T-helper 9 cell (primary cell): ENCODE data around the gene CITED4.

Source experiments
- DNase-seq: peaks from one replicate; pipeline ENCODE4 v3.0.0-alpha.2; 2020

Gene CITED4

DNA sequence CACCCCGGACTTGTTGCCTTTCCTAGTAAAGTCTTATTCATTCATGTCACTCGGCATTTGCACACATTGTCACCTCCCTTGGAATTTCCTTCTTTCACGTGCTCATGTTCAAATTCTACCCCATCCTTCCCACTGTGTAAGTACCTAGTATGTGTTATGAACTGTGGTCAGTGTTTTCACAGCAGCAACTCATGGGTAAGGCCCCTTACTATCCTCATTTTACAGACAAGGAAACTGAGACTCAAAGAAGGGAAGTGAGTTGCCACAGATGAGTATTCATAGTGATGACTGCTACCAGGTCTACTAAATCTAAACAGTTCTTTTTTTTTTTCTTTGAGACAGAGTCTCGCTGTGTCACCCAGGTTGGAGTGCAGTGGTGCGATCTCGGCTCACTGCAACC, 10.5 kb downstream of the CITED4 start:
- DNase-seq, result no peak

DNA sequence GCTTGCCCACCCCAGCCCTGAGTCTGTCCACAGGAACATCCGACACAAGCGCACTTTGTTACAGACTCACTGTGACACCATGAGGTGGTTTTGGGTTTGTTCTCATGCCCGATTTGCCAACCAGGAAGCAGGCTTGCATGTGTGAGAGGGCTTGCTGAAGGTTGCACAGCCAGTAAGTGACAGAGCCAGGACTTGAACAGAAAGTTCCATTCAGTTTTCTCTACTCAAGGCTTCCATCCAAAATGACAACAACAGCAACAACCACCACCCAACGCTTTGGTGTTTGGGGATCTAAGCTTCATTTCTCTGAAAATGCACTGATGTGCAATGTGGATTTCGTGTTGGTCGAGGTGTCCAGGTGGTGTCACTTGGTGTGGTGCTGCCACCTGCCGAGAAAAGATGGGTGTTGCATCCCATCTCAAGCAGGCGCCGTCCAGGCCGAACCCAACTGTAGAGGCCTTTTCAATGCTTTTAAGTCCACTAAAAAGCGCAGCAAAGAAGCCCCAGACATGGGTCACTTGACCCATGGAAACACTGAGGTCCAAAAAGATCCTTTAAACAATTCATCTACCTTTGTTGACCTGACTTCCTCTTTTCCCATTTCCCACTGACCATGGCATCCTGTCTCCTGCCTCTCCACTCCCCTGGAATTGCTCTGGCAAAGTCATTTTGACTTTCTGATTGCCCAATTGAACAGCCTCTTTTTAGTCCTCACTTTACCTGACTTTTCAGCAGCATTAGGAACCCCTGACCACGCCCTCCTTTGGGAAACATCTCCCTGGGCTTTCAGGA, 12.2 kb downstream of the CITED4 start:
- DNase-seq, result peak; percentile 66

DNA sequence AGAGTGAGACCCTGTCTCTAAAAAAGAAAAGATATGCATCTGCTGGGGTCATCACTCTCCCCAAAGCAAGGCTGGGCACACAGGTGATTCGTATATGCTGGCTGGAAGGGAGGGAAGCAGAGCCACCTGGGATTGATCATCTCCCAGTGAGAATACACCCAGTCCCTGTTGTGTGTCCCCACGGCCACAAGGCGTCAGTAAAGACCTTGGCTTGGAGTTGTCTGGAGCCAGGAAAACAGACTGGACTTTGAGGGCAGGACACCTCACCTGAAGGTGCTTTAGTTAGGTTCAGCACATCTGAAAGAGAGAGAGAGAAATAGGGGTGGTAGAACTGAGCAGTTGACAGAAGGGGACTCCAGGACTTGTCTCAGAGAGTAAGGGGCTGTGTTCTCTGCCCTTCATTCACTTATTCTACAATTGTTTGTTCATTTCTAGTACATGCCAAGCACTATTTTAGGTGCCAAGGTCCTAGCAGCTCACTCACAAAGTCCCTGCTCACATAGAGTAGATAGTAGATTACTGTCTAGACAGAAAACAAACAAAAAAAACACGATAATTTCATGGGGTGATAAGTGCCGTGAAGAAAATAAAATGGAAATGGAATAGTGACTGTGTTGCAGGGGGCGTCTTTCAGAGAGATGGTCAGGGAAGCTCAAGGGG, 13.5 kb downstream of the CITED4 start:
- DNase-seq, result no peak

DNA sequence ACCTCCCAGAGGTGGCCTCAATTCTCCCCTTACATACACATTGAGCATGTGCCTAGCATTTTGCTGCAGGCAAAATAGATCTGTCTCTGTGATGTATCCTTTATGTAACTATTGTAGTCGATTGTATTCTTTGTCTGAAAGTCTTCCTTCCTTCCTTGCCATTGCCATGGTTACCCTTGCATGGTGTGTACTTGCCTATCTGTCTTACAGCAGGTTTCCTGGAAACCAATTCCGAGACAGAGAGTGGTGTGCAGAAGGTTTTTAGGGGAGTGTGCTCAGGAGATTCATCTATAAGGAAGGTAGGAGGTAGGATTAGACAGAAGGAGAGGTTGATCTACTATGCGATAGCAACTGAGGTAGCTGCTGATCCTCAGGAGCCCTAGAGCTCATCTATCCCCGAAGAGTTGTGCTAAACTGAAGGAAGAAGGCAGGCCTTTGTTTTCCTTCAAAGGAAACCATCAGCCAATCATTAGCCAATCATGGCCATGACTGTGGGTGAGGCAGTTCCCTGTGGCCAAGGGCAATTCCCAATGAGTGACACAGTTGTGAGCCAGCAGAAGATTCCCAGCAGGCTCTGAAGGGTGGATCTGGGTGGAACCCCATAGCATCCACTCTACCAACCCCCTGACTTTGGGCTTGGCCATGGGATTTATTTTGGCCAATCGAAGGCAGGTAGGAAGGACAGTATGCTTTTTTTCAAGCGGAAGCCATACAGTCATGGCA, 15.0 kb downstream of the CITED4 start:
- DNase-seq, result no peak

DNA sequence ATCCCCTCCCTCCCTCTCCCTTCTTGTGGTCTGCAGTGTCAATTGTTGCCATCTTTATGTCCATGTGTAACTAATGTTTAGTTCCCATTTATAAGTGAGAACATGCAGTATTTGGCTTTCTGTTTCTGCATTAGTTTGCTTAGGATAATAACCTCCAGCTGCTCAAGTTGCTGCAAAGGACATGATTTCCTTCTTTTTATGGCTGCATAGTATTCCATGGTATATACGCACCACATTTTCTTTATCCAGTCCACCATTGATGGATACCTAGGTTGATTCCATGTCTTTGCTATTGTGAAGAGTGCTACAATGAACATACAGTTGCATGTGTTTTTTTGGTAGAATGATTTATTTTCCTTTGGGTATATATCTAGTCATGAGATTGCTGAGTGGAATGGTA, 16.3 kb downstream of the CITED4 start:
- DNase-seq, result no peak

DNA sequence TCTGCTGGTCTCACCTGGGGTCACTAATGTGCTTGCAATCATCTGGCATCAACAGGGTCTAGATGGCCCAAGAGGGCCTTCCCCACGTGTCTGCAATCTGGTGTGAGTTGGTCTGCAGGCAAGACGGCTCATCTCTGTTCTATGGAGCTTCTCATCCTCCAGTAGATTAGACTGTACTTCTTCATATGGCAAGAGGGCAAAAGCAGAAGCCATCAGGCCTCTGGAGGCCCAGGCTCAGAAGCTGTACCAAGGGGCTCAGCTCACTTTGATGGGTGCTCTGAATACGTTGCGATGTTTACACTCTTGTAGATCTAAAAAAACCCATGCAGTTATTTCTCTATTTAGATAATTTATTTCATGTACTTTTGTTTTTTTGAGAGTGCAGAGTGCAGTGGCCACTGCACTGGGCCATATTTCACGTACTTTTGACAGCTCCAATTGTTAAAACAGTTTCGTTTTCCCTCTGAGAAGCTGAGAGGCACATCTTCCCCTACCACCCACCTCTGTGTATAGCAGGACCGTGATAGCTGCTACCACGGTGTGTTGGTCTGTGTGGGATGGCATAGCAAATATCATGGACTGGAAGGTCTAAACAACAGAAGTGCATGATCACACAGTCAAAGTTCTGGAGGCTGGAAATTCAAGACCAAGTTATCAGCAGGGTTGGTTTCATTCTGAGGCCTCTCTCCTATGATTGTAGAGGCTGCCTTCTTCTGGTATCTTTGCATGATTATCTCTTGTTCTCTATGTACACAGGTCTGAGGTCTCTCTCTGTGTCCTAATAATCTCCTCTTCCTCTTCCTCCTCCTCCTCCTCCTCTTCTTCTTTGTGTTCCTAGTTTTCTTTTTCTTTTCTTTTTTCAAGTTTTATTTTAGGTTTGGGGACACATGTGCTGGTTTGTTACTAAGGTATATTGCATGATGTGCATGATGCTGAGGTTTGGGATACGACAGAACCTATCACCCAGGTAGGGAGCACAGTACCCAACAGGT, 17.0 kb downstream of the CITED4 start:
- no peak for DNase-seq

DNA sequence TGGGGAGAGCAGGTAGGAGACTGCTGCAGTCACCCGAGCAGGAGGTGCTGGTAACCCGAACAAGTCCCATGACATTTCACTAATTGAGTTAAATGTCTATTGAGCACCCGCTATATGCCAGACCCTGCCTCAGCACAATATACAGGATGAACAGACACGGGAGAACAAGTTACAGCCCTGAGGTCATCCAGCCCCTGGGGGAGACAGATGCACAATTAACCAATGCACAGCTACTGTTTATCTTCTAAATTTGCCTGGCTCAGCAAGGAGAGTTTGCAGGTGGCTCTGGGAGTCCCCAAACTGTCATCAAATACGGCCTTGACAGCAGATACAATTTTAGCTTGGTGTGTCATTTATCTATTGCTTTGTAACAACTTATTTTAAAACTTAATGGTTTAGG, 18.1 kb downstream of the CITED4 start:
- DNase-seq, result no peak

DNA sequence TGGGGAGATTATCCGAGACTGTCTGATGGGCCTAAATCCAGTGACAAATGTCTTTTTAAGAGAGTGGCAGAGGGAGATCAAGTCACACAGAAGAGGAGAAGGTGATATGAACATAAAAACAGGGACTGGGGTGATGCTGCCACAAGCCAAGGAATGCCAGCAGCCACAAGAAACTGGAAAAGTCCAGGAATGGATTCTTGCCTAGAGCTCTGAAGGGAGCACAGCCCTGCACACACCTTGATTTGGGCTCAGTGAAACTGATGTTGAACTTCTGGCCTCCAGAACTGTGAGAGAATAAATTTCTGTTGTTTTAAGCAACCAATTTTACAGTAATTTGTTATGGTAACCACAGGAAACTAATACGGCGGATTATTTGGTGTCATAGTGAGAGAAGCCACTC, 19.5 kb downstream of the CITED4 start:
- DNase-seq, result no peak

DNA sequence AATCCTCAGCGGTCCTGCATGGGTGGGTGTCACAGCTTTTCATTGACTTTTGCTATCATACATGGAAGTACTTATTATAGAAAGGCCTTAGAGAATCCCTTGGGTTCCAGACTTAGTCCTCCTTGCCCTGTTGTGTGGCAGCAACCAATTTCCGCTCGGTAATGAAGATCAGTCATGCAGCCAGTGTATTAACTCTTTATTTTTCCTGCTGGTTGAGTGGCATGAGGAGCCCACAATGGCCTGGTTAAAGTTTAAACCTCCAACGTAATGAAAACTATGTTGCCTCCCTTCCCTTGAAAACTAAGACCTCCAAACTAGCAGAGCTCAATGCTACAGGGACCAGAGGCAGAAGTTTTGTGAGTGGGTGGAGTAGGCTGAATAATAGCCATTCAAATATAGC, 20.0 kb downstream of the CITED4 start:
- no peak for DNase-seq

DNA sequence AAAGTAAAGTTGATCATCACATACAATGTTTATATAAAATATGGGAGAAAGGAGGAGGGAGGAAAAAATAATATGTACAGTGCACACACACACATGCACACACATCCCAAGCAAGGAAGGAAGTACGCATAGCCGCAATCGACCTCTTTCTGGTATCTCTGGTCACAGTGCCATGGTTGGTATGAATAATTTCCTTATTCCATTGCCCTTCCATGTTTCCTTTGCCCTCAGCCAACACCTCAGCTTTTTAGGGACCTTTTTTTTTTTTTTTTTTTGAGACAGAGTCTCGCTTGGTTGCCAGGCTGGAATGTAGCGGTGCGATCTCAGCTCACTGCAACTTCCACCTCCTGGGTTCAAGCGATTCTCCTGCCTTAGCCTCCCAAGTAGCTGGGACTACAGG, 20.6 kb downstream of the CITED4 start:
- DNase-seq, result no peak

DNA sequence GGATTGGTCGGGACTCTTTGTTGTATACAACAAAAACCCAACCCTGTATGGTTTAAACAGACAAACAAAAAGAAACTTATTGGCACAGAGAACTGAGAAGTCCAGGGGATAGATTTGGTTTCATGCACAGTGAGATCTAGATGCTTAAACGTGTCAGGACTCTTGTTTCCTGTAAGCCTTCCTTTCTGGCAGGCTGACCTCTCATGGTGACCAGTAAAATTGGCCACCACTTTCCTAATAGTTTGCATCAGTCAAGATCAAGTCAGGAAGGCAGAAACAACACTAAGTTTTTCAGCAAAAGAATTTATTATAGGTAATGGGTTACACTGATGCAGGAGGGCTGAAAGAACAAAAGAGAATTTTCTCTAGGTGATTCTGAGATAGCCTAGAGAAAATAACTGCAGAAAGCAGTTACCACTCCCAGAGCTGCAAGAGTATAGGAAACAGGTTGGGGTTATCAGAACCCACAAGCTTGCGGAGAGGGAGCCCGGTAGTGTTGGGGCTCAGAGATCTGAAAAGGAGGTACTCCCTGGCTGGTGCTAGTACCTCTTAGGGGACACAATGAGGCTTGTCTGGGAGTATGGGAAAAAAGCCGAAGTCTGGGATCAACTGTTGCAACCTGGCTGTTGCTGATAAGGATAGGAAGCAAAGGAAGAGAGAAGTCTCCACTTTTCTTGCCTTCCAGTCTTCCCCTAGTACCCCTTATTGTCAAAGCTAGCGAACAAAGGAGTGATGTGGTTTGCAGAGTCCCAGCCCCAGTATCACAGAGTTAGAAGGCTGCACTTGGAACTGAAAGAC, 21.4 kb downstream of the CITED4 start:
- no peak for DNase-seq

DNA sequence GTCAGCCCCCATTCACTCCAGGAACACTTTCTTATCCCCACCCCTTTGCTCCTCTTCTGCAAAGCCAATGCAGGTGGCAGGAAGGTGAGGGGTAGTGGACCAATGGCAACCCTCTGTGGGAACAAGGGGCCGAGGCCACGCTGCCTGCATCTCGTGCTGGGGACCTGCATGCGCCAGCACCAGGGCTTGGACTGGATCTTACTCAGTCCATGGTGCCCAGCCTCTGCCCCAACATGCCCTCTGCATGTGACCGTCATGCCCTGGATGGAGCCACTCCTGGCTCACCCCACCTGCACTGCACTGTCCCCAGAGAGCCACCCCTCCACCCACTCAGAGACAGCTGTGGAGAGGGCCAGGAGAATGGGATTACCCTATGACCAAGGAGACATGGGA, 22.2 kb downstream of the CITED4 start:
- DNase-seq, result no peak

DNA sequence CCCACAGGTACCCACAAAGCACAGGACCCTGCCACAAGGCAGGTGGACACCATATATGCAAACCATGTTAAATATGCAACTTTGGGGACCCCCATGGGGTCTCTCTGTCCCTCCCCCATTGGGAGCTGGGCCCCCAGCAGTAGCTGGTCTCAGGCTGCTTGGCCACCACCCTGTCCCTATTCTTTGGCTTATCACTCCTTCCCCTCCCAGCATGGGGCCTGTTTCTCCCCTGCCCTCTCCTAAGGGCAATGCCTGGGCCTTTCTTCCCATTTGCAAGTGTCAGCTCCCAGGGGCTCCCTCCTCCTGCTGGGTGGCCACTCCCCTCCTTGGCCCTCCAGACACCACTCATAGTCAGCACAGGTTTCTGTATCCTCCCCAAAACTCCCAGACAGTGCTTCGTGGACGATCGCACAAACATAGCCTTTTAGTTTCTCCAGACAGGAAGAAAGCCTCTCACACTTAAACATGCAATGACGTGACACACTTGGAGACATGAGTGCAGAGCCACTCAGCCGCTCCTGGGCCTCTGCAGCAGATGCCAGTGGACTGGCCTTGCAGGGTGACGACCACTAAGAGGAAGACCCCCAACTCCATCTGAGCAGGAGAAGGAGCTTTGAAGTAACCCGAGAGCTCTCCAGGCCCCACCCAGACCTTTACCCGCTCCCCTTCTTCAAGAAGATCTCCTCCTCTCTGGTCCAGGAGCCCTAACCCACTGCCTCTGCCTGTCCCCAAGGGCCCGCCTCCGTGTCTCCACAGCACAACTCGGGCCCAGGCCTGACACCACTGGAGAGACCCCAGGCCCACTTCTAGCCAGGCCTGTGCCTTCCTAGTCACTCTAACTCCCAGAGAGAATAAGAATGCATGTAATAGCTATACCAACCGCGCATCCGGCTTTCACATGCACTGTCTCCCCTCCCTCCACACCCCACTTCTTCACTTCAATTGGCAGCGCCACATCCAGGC, 22.9 kb downstream of the CITED4 start:
- no peak for DNase-seq

DNA sequence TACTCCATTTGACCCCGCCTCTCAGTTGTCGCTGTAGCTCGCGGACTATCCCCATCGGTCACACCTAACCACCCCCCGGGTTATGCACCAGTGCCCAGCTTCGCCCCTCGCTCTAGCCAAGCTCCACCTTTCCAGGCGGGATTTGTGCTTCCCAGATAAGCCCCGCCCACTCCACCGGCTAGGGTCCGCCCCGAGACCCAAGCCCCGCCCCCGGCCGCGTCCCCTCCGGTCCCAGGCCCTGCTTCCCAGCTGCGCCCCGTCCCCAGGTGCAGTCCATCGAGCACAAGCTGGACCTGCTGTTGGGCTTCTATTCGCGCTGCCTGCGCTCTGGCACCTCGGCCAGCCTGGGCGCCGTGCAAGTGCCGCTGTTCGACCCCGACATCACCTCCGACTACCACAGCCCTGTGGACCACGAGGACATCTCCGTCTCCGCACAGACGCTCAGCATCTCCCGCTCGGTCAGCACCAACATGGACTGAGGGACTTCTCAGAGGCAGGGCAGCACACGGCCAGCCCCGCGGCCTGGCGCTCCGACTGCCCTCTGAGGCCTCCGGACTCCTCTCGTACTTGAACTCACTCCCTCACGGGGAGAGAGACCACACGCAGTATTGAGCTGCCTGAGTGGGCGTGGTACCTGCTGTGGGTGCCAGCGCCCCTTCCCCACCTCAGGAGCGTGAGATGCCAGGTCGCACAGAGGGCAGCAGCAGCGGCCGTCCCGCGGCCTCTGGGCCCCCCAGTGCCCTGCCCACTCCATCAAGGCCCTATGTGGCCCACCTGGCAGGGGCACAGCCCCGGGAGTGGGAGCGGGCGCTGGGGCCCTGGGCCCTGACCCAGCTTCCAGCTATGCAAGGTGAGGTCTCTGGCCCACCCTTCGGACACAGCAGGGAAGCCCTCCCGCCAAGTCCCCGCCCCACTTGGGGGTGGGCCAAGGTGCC, 23.9 kb downstream of the CITED4 start:
- no peak for DNase-seq

DNA sequence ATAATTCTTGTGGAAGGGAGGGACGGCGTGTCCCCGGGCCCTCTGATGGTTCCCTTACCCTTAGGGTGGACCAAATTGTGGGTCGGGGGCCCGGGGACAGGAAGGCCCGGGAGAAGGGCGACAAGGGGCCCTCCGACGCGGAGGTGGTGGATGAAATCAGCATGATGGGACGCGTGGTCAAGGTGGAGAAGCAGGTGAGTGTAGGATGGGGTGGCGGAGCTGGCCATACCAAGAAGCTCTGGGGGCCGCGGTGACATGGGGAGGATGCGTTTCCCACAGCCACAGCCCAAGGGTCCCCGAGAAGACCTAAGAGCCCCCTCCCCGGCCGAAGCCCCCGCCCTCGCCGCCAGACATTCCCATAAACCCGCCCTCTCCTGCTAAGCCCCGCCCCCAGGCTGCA, 24.6 kb downstream of the CITED4 start:
- DNase-seq, result no peak

DNA sequence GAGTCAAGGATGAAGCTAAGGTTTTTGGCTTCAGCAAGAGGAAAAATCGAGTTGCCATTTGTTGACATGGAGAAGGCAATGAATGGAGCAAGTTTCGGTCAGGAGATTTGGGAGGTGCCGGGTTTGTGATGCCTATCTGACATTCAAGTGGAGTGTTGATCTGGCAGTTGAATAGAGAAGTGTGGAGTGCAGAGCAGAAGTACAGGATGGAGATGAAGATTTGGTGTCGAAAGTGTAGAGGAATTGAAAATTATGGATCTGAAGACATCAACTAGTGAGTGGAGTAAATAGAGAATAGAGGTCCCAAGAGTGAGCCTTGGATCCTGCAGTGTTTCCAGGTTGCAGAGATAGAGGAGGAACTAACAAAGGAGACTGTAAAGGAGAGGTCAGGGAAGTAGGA, 25.9 kb downstream of the CITED4 start:
- no peak for DNase-seq

DNA sequence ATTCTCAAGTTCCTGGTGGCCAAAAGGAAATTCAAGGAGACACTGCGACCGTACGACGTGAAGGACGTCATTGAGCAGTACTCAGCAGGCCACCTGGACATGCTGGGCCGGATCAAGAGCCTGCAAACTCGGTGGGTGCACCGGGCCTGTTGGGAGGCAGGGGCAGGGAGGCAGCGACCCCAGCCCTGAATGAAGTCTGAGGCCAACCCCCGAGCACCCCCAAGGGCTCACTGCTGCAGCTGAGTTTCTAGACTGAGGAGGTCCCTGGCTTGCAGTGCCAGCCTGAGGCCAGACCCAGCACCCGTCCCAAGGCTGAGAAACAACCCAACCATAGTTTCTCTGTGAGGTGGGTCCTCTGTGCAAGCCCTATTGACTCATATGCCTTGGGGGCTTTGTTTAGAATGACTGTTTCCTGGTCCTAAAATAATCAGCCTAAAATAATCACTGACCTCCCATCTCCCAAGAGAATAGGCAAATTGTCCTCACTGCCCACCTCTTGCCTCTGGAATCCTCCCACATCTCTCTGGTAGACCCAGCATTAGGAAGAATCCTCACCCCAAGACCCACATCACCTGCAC, 27.1 kb downstream of the CITED4 start:
- DNase-seq, result no peak

DNA sequence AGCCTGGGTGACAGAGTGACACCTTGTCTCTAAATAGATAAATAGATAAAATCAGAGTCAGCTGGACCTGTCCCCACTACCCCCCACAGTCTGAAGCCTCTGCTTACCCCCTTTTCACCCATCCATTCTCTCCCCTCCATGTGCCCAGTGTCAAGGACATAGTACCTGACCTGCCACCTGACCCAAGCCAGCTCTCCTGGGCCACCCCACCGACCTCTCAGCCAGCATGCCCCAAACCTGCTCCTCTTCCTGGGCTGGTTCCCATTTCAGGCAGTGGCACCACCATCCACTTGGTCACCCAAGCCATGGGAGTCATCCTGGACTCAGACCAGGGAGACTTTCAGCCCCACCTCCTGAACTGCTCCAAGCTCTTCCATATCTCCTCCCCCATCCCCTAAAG, 28.2 kb downstream of the CITED4 start:
- DNase-seq, result no peak
